Measurements from ENCODE around the gene ERBB2. TPM values are rescaled to one million over a fixed set of nuclear protein-coding genes. Genes with fewer than 3 reads are reported as not detected.
A peak's percentile ranks its signal among the peaks of the same experiment; 100 is the strongest.

ERBB2 gene
- total RNA-seq (1 to 10 TPM; 2.4 to 4.6 TPM), total RNA-seq (1.2 to 12.3 (median 4.9) reads per million in 172 experiments)
- polyA plus RNA-seq (2013, experiment 1 of 2) = 1.9 TPM
- 4.3 TPM for polyA plus RNA-seq (2013, experiment 2 of 2)

DNA sequence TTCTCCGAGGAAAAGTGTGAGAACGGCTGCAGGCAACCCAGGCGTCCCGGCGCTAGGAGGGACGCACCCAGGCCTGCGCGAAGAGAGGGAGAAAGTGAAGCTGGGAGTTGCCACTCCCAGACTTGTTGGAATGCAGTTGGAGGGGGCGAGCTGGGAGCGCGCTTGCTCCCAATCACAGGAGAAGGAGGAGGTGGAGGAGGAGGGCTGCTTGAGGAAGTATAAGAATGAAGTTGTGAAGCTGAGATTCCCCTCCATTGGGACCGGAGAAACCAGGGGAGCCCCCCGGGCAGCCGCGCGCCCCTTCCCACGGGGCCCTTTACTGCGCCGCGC lies at the start of gene ERBB2:
TSS of gene ERBB2 (plus strand) at position 247 of the 330 bp plus-strand sequence. CDS start 175 bp downstream, outside the sequence.
- H3K9me3 Mint-ChIP-seq = no peaks in the 10 kb centered on the region
- no peak within 1 kb of the TSS for H3K27ac ChIP-seq (ENCODE audit: low read depth in 1 of 2, low read length in 2 of 2)
- H3K27me3 ChIP-seq (ENCODE audit: control insufficient read depth in 1 of 2, insufficient read depth in 2 of 2, low read length in 2 of 2) = peaks cover 24 to 33% of the 10 kb centered on the region in 2 experiments
- H3K27me3 Mint-ChIP-seq = peaks cover 34% of the 10 kb centered on the region
- H3K4me3 Mint-ChIP-seq = peak within 1 kb of the TSS; percentile 4
- ATAC-seq (ENCODE audit: poor library complexity) (no peak), DNase-seq (no peak)
- H3K36me3 ChIP-seq (ENCODE audit: insufficient read depth, low read length) = peaks cover 2% of the 10 kb centered on the region
- peaks cover 6% of the 10 kb centered on the region for H3K4me1 Mint-ChIP-seq (ENCODE audit: low read depth)
- ChIA-PET POLR2A (interaction anchor here (1.0 kb wide), 1 partner anchor 26 kb away, joined by 3 read pairs; no protein-coding TSS in a partner anchor), CTCF (no interaction called here)
- no peak within 1 kb of the TSS for H3K27ac Mint-ChIP-seq
- H3K4me3 ChIP-seq (ENCODE audit: low read length) = no peak within 1 kb of the TSS
- intact Hi-C loops (cut with DNase I, micrococcal nuclease) = no loop called here
- H3K9me3 ChIP-seq (ENCODE audit: control insufficient read depth in 1 of 2, insufficient read depth in 1 of 2, low read length in 2 of 2) = peaks cover 0 to 5% of the 10 kb centered on the region in 2 experiments
- H3K4me1 ChIP-seq (ENCODE audit: insufficient read depth, low read length) = peaks cover 9% of the 10 kb centered on the region
- peaks cover 3% of the 10 kb centered on the region for H3K36me3 Mint-ChIP-seq (ENCODE audit: low read depth)
- TF ChIP-seq, protein P1, sequence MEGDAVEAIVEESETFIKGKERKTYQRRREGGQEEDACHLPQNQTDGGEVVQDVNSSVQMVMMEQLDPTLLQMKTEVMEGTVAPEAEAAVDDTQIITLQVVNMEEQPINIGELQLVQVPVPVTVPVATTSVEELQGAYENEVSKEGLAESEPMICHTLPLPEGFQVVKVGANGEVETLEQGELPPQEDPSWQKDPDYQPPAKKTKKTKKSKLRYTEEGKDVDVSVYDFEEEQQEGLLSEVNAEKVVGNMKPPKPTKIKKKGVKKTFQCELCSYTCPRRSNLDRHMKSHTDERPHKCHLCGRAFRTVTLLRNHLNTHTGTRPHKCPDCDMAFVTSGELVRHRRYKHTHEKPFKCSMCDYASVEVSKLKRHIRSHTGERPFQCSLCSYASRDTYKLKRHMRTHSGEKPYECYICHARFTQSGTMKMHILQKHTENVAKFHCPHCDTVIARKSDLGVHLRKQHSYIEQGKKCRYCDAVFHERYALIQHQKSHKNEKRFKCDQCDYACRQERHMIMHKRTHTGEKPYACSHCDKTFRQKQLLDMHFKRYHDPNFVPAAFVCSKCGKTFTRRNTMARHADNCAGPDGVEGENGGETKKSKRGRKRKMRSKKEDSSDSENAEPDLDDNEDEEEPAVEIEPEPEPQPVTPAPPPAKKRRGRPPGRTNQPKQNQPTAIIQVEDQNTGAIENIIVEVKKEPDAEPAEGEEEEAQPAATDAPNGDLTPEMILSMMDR (IDR thresholded peaks at IDR 0.05) = no peak

DNA sequence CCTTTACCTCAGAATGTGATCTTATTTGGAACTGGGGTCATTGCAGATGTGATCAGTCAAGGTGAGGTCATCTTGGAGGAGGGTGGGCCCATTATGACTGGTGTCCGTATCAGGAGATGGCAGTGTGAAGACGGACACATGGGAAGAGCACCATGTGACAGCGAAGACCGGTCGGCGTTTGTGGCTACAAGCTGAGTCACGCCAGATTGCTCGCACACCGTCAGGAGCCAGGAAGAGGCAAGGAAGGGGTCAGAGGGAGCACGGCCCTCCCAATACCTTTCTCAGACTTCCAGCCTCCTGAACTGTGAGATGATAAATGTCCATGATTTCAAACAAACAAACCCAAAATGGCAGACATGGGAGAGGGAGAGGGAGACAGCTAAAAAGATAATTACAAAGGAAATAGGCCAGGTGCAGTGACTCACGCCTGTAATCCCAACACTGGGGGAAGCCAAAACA lies 49.7 kb upstream of the ERBB2 start:
- DNase-seq (no peak), ATAC-seq (ENCODE audit: poor library complexity) (no peak)
- ChIA-PET CTCF (interaction anchor here (0.7 to 2.4 kb wide), 3 partner anchors 15 to 103 kb away, joined by 3 to 13 read pairs (median 3); no protein-coding TSS in a partner anchor), POLR2A (no interaction called here)
- H3K27me3 ChIP-seq (ENCODE audit: control insufficient read depth in 1 of 2, insufficient read depth in 2 of 2, low read length in 2 of 2) = no peaks in the 10 kb centered on the region
- no peak overlapping the region for H3K4me3 ChIP-seq (ENCODE audit: low read length)
- Mint-ChIP-seq H3K27me3 (no peaks in the 10 kb centered on the region), H3K9me3 (no peaks in the 10 kb centered on the region), H3K36me3 (ENCODE audit: low read depth) (peaks cover 33% of the 10 kb centered on the region), H3K4me3 (no peak overlapping the region), H3K27ac (peak overlapping the region; percentile 53), H3K4me1 (ENCODE audit: low read depth) (peaks cover 51% of the 10 kb centered on the region)
- no peak overlapping the region for H3K27ac ChIP-seq (ENCODE audit: low read depth in 1 of 2, low read length in 2 of 2)
- intact Hi-C loops (cut with DNase I, micrococcal nuclease) = no loop called here
- peaks cover 30% of the 10 kb centered on the region for H3K4me1 ChIP-seq (ENCODE audit: insufficient read depth, low read length)
- H3K9me3 ChIP-seq (ENCODE audit: control insufficient read depth in 1 of 2, insufficient read depth in 1 of 2, low read length in 2 of 2) = no peaks in the 10 kb centered on the region
- TF ChIP-seq, protein P1 (IDR thresholded peaks at IDR 0.05) = no peak
- H3K36me3 ChIP-seq (ENCODE audit: insufficient read depth, low read length) = peaks cover 24% of the 10 kb centered on the region

DNA sequence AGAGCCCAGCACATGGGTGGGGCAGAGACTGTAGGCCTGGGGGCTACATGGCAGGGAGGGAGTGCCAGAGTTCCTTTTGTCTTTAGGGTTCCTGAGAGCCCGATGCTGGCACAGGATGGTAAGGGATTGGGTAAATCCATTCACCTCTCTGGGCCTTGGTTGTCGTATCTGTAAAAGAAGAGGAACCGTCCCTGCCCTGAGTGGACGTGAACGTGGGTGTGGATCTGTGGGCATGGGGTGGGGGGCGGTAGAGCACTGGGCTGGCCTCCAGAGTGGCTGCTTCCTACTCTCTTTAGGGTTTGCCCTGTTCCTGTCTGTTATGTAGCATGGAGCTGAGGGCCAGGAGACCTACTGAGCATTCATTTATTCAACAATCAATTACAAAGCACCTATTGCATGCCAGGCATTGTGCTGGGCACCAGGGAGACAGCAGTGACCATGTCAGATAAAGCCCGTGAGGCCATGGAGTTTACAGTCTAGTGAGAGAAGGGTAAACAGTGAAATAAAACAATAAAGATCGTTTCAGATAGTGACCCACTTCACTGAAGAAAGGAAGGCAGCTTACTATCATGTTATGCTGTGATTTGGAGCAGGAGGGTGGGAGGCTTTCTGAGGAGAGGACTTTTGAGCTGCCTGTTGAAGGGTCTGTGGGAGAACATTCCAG lies 47.8 kb upstream of the ERBB2 start:
- POLR2A ChIA-PET = interaction anchor here (1.3 kb wide), 1 partner anchor 31 kb away, joined by 3 read pairs; no protein-coding TSS in a partner anchor

More for the DNA sequence above, 47.8 kb upstream of the ERBB2 start:
- H3K9me3 ChIP-seq (ENCODE audit: control insufficient read depth in 1 of 2, insufficient read depth in 1 of 2, low read length in 2 of 2) = no peaks in the 10 kb centered on the region
- H3K27me3 Mint-ChIP-seq = no peaks in the 10 kb centered on the region
- H3K27me3 ChIP-seq (ENCODE audit: control insufficient read depth in 1 of 2, insufficient read depth in 2 of 2, low read length in 2 of 2) = no peaks in the 10 kb centered on the region
- no peak overlapping the region for H3K4me3 ChIP-seq (ENCODE audit: low read length)
- no peaks in the 10 kb centered on the region for H3K9me3 Mint-ChIP-seq
- H3K4me3 Mint-ChIP-seq = no peak overlapping the region
- H3K36me3 ChIP-seq (ENCODE audit: insufficient read depth, low read length) = peaks cover 27% of the 10 kb centered on the region
- CTCF ChIA-PET = interaction anchor here (0.7 to 1.1 kb wide), 3 partner anchors 27 to 30 kb away, joined by 3 to 5 read pairs (median 4); no protein-coding TSS in a partner anchor
- peak overlapping the region; percentile 45 for H3K27ac Mint-ChIP-seq
- ATAC-seq (ENCODE audit: poor library complexity) = no peak
- H3K4me1 Mint-ChIP-seq (ENCODE audit: low read depth) = peaks cover 50% of the 10 kb centered on the region
- DNase-seq = no peak
- H3K4me1 ChIP-seq (ENCODE audit: insufficient read depth, low read length) = peaks cover 27% of the 10 kb centered on the region
- TF ChIP-seq, protein P1 (IDR thresholded peaks at IDR 0.05) = no peak
- H3K36me3 Mint-ChIP-seq (ENCODE audit: low read depth) = peaks cover 34% of the 10 kb centered on the region
- intact Hi-C loops (cut with DNase I, micrococcal nuclease) = no loop called here
- H3K27ac ChIP-seq (ENCODE audit: low read depth in 1 of 2, low read length in 2 of 2) = no peak overlapping the region

Data from CD4-positive, alpha-beta T cell (primary cell).